Bladder microvascular endothelial cell (primary cell): ENCODE data around the gene VWDE. TPM values are rescaled to one million over a fixed set of nuclear protein-coding genes. Genes with fewer than 3 reads are reported as not detected.

Experiments
- total RNA-seq: library from RNA; depleted of rRNA; stranded (reverse); fragments of >200 nt; gene quantifications from 2 replicates; pipeline ENCODE4 v1.2.3, GENCODE V29; 2014

Gene VWDE
- under 0.01 and 0.13 TPM in 2 replicates for total RNA-seq

DNA sequence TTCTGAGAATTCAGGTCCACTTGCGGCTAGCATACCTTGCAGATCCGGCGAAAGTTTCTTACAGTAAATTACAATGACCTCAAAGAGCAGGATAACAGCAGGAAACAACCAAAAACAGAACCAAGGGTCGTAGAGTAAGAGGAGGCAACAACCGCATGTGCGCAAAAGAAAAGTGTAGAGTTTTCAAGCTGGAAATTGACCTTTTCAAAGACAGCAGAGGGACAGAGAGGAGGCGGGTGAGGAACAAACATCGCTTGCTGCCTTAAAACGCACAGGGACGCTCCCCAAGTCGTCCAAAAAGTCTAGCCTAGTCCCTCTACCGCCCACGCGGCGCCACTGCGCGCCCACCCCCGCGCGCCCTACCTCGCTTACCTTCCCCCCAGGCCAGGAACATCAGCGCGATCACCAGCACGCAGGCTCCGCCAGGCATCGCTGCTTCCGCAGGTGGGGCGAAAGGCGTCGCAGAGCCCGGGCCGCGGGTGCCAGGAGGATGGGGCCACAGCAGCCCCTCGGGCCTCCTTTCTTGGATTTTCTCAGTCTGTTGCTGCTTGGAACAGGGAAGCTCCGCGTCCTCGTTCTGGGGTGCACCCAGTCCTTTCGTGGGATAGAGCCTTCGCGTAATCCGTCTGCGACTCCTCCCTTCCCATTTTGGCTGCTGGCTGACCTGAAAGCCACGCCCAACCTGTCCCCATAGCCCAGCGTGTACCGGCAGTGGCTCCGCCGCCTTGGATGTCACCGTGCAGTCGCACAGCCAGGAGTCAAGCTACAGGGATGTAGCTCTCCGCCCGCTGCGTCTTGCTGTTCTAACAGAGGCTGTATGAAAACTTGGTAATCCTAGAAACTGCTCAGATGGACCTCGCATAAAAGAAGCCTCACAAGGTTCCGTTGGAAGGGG lies at the start of gene VWDE:
Gene VWDE, minus strand, starts transcription at position 579 of the 895 bp plus-strand sequence. Its CDS starts 149 bp downstream, at position 430.

Other genes starting within 250 kb of the VWDE start
- 13.1 and 29.7 TPM in 2 replicates for gene TMEM106B, start 192.6 kb downstream of the VWDE start, total RNA-seq
- 0.13 and 0.49 TPM in 2 replicates for gene SCIN, start 166.9 kb upstream of the VWDE start, total RNA-seq